Heart left ventricle (tissue), 16 donors: Measurements from ENCODE around the gene FNDC5. TPM values are rescaled to one million over a fixed set of nuclear protein-coding genes. Genes with fewer than 3 reads are reported as not detected.

Experiments
- ATAC-seq, 4 donors: fragments of 200-7000 bp; cut with Tn5 transposase; one replicate each; pipeline ENCODE4 v1.9.1; 2020 to 2022; ENCODE audit warnings: moderate library complexity in 4 of 4, mild to moderate bottlenecking in 3 of 4, moderate number of reproducible peaks in 1 of 4
- DNase-seq, 5 donors: peaks; one replicate each; pipeline ENCODE4 v3.0.0-alpha.2; 2020
- H3K27ac ChIP-seq, 12 donors: fragments of 200-600 bp; sonication (generic) in 4 of 12; one replicate each; pipeline versions ENCODE4 v1.5.0 to v1.8.0; 2016 to 2022; ENCODE audit warnings: mild to moderate bottlenecking in 2 of 12
- H3K27me3 ChIP-seq, 9 donors: fragments of 200-600 bp; sonication (generic) in 2 of 9; one replicate each; pipeline versions ENCODE4 v1.5.1 to v1.8.0; 2016 to 2022; ENCODE audit warnings: mild to moderate bottlenecking in 3 of 9
- H3K36me3 ChIP-seq, 9 donors: fragments of 200-600 bp; sonication (generic) in 2 of 9; one replicate each; pipeline versions ENCODE4 v1.5.0 to v1.8.0; 2018 to 2022; ENCODE audit warnings: mild to moderate bottlenecking in 2 of 9
- H3K4me1 ChIP-seq, 12 donors: fragments of 200-600 bp; sonication (generic) in 4 of 12; one replicate each; pipeline versions ENCODE4 v1.5.0 to v1.8.0; 2016 to 2022; ENCODE audit warnings: mild to moderate bottlenecking in 3 of 12
- H3K4me3 ChIP-seq, 12 donors: fragments of 200-600 bp; sonication (generic) in 4 of 12; one replicate each; pipeline versions ENCODE4 v1.5.0 to v1.8.0; 2017 to 2022; ENCODE audit warnings: mild to moderate bottlenecking in 9 of 12, moderate library complexity in 4 of 12
- H3K9me3 ChIP-seq, 12 donors: fragments of 200-600 bp; sonication (generic) in 4 of 12; one replicate each; pipeline versions ENCODE4 v1.5.0 to v1.8.0; 2016 to 2022; ENCODE audit warnings: mild to moderate bottlenecking in 1 of 12
- CTCF ChIP-seq, 12 donors: fragments of 200-600 bp; sonication (generic) in 4 of 12; IDR thresholded peaks; one replicate each; pipeline versions ENCODE4 v1.5.0 to v1.8.0; 2018 to 2022; ENCODE audit warnings: antibody characterized with exemption in 12 of 12, mild to moderate bottlenecking in 5 of 12
- POLR2A ChIP-seq, 2 donors: fragments of 450-650 bp; IDR thresholded peaks; one replicate each; pipeline ENCODE4 v1.6.1; 2017; ENCODE audit warnings: antibody characterized with exemption in 2 of 2, mild to moderate bottlenecking in 2 of 2, moderate library complexity in 2 of 2
- WGBS, 4 donors: extraction: QIAGEN DNeasy Blood & Tissue Kit in 2 of 4; methylation state at CpG; one replicate each; pipeline versions ENCODE4 v1.1.5 to v1.1.7; 2013 to 2018; 5-methylcytosine and 5-hydroxymethylcytosine counted together
- intact Hi-C, 10 donors: fragments of 100-400 bp; cut with DNase I; formaldehyde crosslinking; loops; one replicate each; pipeline versions ENCODE4 v1.11.1 to v1.14.2; 2022
- polyA plus RNA-seq, 2 donors: library from polyadenylated mRNA; stranded (reverse); fragments of 200-250 nt; gene quantifications; one replicate each; pipeline ENCODE4 v1.2.3, GENCODE V29; 2013
- total RNA-seq, 9 donors: library from RNA; depleted of rRNA in 2 of 9; stranded (reverse); fragments of >200 nt in 2 of 9; fragmentation: NEBNext Ultra II Directional in 3 of 9; extraction: Animal tissue kit (Norgen Biotek cat#: 25700) in 3 of 9; gene quantifications; one replicate each; pipeline versions ENCODE4 v1.1.0 to v1.2.4, GENCODE V29; 2016 to 2023
- donor health status: ischemic (EF 13 %, LVEDD 7.1; RV severe dilation, severe dysfunction).
- donor health status: healthy with polysubstance abuse.
- donor health status: DM: no; HTN: yes; CAD: no.
- donor health status: DM: no; HTN: no; CAD: no.
- donor health status: ischemic (EF 25% LVEDD 6.9; RV normal size, moderate dysfunction).
- donor health status: ischemic (EF 25% LVEDD 5.7; RV mildly dilated, moderate dysfunction).
- donor health status: healthy.
- donor health status: DM: yes; HTN: yes; CAD: no.
- donor health status: ischemic (EF 35%, LVEDD 5.7; RV mildly dilated, moderate dysfunction).
- donor health status: nonischemic (EF 11% LVEDD 7.7; RV severe dilation, severe dysfunction).
- donor health status: DM: yes; HTN: yes; CAD: no.
- donor health status: PGD.
- donor health status: ischemic (EF 29% LVEDD 5.4; RV normal size, mild dysfunction).
- donor health status: nonischemic (EF 23%, LVEDD 6.1; RV moderate dilation, normal function).

The FNDC5 gene
- total and polyA plus RNA-seq, 11 donors = 18.2 to 134 (median 59.7) TPM

DNA sequence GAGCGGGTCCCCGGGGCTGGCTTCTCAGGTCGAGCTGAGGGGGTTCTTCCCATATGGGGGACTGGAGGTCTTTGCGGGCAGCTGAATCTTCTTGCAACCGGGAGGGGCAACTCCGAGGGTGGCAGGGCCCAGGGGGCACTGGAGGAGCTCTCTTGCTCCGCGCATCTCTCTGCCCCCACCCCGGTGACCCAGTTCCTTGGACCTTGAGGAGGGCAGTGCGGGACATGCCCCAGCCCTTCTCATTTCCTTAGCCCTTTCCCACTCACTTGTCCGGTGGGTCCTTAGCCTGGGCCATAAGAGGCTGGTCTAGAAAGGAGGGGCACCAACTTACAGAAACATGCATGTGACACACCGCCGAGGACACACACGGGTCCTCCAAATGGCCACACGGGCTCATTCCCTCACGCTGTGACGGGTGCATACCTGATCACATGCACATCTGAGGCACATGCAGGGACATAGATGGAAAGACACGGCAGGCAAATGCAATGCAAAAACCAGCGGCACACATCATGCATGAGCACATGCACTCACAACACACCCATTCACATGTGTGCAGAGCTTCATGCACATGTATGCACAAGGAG is 16.2 kb upstream of the FNDC5 start:
- peaks cover 0 to 17% (median 5%) of the 10 kb centered on the region in 12 donors for H3K4me1 ChIP-seq
- no peaks in the 10 kb centered on the region for H3K9me3 ChIP-seq
- no peak overlapping the region for H3K27ac ChIP-seq
- intact Hi-C loops = no loop called here
- DNase-seq = peak in 1 of 5 donors; percentile 17
- H3K4me3 ChIP-seq = no peak overlapping the region
- TF ChIP-seq POLR2A (IDR thresholded peaks at IDR 0.05) (no peak), CTCF (IDR thresholded peaks at IDR 0.05) (peak in 4 of 12 donors; percentile 2 to 20 (median 4))
- ATAC-seq = no peak
- WGBS, 4 donors = 38 to 53% (median 42%) methylated on average over 8 to 19 of the region's 19 CpGs
- H3K36me3 ChIP-seq = no peaks in the 10 kb centered on the region
- peaks cover 6 to 70% (median 30%) of the 10 kb centered on the region in 9 donors for H3K27me3 ChIP-seq

DNA sequence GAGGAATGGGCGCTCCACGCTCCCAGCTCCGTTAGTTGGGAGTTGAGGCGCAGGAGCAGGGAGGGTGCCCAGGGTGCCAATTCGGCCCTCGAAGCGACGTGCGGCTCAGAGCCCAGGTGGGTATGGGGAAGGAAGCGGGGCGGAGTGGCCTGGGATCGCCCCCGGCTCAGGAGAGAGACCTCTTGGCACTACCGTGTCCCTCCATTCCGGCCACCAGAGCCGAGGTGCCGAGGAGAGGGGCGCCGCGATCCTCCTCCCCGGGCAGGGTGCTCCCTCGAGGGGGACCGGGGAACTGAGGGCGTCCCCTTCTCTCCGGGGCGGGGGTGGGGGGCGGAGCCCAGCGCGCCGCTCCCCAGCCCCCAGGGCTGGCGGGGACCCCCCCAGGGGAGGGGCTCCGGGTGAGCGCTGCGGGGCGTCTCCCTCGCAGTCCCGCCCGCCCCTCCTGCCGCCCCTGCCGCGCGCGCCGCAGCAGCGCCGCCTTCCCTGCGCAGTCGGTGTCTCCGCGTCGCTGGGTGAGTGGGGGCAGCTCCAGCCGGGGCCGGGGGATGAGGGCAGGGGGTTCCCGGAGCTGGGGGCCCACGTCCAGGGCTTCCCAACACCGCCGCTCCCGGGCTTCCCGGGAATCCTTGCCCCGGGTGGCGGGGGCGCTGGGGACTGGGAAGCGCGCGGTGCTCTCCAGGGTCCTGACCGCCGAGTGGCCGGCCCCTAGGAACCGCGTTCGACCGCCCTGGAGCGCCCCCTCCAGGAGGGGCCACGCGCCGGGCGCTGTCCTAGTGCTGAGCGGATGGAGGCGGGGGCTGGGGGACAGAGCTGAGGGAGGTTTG is 15.5 kb upstream of the FNDC5 start, which contains the start of gene HPCA:
Gene HPCA (plus strand): TSS at position 488 of the 824 bp plus-strand sequence. CDS start 2,408 bp downstream, outside the sequence.
- peak; percentile 74 to 87 (median 76) for ATAC-seq
- H3K4me3 ChIP-seq = peak within 1 kb of the TSS in 7 of 12 donors; percentile 5 to 43 (median 30)
- peak; percentile 53 to 83 (median 69) for DNase-seq

DNA sequence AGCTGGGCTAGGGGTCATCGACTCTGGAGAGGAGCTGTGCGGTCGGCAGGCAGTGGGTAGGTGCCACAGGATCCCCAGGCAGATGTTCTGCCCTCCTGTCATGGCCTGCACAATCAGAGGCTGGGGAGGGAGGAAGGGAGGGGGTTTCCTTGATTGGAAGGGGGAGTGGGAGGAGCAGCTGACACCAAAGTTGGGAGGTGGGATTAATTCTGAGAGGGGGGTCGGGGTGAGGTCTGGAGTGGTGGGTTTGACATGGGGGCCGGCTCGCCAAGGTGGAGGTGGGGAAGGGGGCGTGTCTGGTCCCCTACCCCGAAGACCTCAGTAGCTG is 14.9 kb upstream of the FNDC5 start:
- intact Hi-C loops = no loop called here
- no peak overlapping the region for H3K4me3 ChIP-seq
- H3K4me1 ChIP-seq = peaks cover 0 to 30% (median 12%) of the 10 kb centered on the region in 12 donors
- peaks cover 6 to 59% (median 30%) of the 10 kb centered on the region in 9 donors for H3K27me3 ChIP-seq
- no peak for ATAC-seq
- DNase-seq = no peak
- H3K36me3 ChIP-seq = no peaks in the 10 kb centered on the region
- TF ChIP-seq CTCF (IDR thresholded peaks at IDR 0.05) = no peak
- no peak for TF ChIP-seq POLR2A (IDR thresholded peaks at IDR 0.05)
- WGBS, 4 donors = 19 to 22% (median 21%) methylated on average over 7 to 8 of the region's 8 CpGs
- H3K27ac ChIP-seq = no peak overlapping the region
- H3K9me3 ChIP-seq = no peaks in the 10 kb centered on the region

More for the DNA sequence above, 15.5 kb upstream of the FNDC5 start, which contains the start of gene HPCA:
- H3K36me3 ChIP-seq = no peaks in the 10 kb centered on the region
- intact Hi-C loops = no loop called here
- H3K27me3 ChIP-seq = peaks cover 6 to 63% (median 30%) of the 10 kb centered on the region in 9 donors
- H3K27ac ChIP-seq = no peak within 1 kb of the TSS
- 1 to 6% (median 2%) methylated on average over 20 to 79 of the region's 79 CpGs for WGBS, 4 donors
- H3K4me1 ChIP-seq = peaks cover 0 to 24% (median 11%) of the 10 kb centered on the region in 12 donors
- peak; percentile 16 to 65 (median 49) for TF ChIP-seq CTCF (IDR thresholded peaks at IDR 0.05)
- no peak for TF ChIP-seq POLR2A (IDR thresholded peaks at IDR 0.05)
- no peaks in the 10 kb centered on the region for H3K9me3 ChIP-seq

GRCh38 chr1:32884726-32885125 is 14.0 kb upstream of the FNDC5 start:
- Histone ChIP-seq H3K36me3 (no peaks in the 10 kb centered on the region), H3K4me1 (peaks cover 0 to 31% (median 12%) of the 10 kb centered on the region in 12 donors), H3K27me3 (peaks cover 6 to 50% (median 29%) of the 10 kb centered on the region in 9 donors), H3K4me3 (no peak overlapping the region), H3K27ac (no peak overlapping the region), H3K9me3 (no peaks in the 10 kb centered on the region)
- ATAC-seq (no peak), DNase-seq (no peak)
- 48 to 75% (median 52%) methylated on average over 6 to 12 of the region's 12 CpGs for WGBS, 4 donors
- no peak for TF ChIP-seq POLR2A (IDR thresholded peaks at IDR 0.05)
- TF ChIP-seq CTCF (IDR thresholded peaks at IDR 0.05) = no peak
- intact Hi-C loops = no loop called here
